Ramos (cell line): Measurements from ENCODE around the gene PRSS3.
"Not testable (repeated sequence)": the region's sequence is repeated elsewhere in the genome, so short reads cannot be mapped to it uniquely, and the experiment has no call there.

ENCODE experiments used
- in situ Hi-C: fragments of 300-500 bp; cut with MboI; formaldehyde crosslinking; loops from one replicate; pipeline ENCODE4 v1.14.3; 2022; ENCODE audit warnings: low sequenced_read_pairs; ENCODE audit not compliant: unreplicated experiment

The PRSS3 gene

GRCh38 chr9:33816327-33817252 is 21.2 kb downstream of the PRSS3 start, which contains the start of gene UBE2R2:
Gene UBE2R2 (plus strand): TSS chr9:33817160. CDS start chr9:33817758, 598 bp downstream.
- in situ Hi-C loops, result no loop called here

DNA sequence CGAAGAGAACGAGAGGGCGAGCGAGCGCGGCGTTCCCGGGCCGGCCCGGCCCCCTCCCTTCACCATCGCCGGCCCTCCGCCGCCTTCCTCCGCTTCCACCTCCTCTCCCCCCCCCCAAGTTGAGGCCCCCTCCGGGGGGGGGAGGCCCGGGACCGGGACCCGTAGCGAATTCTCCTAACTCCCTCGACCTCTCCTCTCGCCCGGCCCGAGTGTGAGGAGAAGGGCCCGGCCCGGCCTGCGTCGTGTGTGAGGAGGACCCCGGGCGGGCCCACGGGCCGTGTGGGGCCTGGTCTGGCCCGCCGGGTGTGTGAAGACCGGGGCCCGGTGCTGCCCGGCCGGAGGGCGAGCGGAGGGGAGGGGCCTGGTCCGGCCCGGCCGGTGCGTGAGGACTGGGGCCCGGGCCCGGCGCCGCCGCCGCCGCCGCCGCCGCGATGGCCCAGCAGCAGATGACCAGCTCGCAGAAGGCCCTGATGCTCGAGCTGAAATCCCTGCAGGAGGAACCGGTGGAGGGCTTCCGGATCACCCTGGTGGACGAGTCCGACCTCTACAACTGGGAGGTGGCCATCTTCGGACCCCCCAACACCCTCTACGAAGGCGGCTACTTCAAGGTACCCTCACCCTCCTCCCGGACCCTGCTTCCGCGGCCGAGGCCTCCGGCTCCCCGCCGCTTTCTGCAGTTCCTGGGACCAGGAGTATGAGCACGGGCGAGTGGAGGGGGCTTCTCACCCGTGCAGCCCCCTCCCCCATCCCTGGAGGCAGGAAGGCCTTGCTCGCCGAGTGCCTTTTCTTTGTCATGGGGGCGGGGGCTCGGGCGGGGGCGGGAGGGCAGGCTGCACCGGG is 22.2 kb downstream of the PRSS3 start:
- in situ Hi-C loops, result no loop called here

- in situ Hi-C loops, result no loop called here
Observed at GRCh38 chr9:33818167-33818846, 22.9 kb downstream of the PRSS3 start.

DNA sequence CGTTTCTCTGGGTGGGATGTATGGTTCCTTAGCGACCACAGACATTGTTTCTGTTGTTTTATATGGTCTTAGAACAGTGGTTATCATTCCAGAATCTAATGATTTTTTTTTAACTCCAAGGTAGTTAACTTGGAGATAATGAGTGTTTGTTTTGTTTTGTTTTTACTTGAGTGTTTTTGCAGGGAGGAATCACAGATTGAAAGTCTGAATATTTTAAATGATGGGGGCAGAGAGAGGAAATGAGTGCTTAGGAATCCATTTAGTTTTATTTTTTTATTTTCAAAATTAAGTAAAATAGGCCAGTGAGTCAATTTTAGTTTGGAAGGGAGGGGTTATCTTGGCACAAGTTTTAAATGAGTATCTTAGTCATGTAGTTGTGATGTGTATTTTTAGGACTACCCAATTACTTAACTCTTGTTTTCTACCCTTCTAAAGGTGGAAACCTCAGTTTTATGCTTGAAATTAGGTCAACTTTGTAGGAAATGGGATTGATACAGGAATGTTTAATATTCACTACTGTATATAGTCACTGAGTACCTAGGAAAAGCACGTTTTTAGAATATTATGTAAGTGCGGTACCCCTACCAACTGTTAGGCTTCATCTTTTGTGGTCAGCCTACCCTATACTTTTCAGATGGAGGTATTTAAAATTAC is 23.6 kb downstream of the PRSS3 start:
- in situ Hi-C loops, result no loop called here

GRCh38 chr9:33820231-33820745 is 24.9 kb downstream of the PRSS3 start:
- in situ Hi-C loops, result no loop called here

GRCh38 chr9:33823801-33824200 is 28.4 kb downstream of the PRSS3 start:
- in situ Hi-C loops, result no loop called here

DNA sequence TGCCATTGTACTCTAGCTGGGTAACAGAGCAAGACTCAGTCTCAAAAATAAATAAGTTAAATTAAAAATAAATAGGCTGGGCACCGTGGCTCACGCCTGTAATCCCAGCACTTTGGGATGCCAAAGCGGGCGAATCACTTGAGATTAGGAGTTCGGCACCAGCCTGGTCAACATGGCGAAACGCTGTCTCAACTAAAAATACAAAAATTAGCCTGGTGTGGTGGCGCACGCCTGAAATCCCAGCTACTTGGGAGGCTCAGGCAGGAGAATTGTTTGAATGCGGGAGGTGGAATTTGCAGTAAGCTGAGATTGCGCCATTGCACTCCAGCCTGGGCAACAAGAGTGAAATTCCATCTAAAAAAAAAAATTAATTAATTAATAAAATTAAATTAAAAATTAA is 31.9 kb downstream of the PRSS3 start:
- in situ Hi-C loops, result not testable (repeated sequence)

DNA sequence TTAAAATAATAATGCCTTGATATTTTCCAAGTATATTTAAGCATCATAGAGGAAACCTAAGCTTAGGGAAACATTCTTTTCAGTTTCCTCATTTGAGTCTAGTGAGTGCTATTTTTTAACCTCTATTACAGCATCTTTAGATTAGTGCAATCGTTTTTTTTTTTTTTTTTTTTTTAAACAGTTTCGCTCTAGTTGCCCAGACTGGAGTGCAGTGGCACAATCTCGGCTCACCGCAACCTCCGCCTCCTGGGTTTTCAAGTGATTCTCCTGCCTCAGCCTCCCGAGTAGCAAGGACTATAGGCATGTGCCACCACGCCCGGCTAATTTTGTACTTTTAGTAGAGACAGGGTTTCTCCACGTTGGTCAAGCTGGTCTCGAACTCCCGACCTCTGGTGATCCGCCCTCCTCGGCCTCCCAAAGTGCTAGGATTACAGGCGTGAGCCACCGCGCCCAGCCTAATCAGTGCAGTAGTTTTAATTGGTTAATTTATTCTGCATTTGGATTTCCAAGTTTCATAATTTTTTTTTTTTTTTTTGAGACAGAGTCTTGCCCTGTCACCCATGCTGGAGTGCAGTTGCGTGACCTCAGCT is 34.4 kb downstream of the PRSS3 start:
- in situ Hi-C loops, result not testable (repeated sequence)

DNA sequence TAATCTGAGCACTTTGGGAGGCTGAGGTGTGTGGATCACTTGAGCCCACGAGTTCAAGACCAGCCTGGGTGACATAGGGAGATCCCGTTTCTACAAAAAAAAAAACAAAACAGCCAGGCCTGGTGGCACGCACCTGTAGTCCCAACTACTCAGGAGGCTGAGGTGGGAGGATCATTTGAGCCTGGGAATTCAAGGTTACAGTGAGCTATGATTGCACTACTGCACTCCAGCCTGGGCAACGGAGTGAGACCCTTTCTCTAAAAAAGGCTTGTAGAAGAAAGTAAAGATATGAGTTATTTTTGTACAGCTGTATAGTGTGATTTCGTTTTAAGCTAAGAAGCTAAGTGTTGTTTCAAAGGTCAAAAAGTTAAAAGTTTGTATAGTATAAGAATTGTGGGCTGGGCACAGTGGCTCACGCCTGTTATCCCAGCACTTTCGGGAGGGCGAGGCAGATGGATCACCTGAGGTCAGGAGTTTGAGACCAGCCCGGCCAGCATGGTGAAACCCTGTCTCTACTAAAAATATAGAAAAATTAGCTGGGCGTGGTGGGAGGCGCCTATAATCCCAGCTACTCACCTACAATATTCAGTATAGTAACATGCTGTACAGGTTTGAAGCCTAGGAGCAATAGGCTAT is 40.4 kb downstream of the PRSS3 start:
- in situ Hi-C loops, result no loop called here

- in situ Hi-C loops, result not testable (repeated sequence)
Observed at GRCh38 chr9:33836261-33836660, 40.9 kb downstream of the PRSS3 start.

DNA sequence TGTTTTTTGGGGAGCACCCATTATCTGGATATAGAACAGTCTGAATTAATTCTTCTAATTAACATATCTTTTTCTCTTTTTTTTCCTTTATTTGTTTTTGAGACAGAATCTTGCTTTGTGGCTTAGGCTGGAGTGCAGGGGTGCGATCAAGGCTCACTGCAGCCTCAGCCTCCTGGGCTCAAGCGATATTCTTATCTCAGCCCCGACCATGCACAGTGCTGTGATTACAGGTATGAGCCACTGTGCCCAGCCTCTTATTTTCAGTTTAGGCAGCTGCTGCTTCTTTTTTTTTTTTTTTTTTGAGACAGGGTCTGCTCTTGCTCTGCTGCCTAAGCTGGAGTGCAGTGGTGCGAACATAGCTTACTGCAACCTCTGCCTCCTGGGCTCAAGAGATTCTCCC is 41.8 kb downstream of the PRSS3 start:
- in situ Hi-C loops, result no loop called here

- in situ Hi-C loops, result no loop called here
Observed at GRCh38 chr9:33840381-33840780, 45.0 kb downstream of the PRSS3 start.

DNA sequence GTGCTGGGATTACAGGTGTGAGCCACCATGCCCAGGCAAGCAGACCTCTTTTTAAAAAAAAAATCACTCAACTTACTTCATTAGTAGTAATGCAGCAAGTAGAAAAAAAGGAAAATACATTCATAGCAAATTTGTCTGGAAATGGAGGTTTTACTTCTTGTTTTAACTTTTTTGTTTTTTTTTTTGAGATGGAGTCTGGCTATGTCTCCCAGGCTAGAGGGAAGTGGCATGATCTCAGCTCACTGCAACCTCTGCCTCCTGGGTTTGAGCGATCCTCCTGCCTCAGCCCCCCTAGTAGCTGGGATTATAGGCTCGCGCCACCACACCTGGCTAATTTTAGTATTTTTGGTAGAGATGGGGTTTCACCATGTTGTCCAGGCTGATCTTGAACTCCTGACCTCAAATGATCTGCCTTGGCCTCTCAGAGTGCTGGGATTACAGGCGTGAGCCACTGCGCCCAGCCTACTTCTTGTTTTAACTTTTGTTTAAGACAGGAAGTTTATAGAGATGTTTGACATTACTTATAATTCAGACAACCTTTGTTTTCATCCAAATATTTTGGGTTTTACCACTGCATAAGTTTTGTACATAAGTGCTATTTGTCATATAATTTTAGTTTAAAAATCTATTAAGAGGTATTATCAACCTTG is 48.1 kb downstream of the PRSS3 start:
- in situ Hi-C loops, result no loop called here

GRCh38 chr9:33846231-33846630 is 50.9 kb downstream of the PRSS3 start:
- in situ Hi-C loops, result no loop called here

- in situ Hi-C loops, result not testable (repeated sequence)
Observed at GRCh38 chr9:33847894-33848205, 52.5 kb downstream of the PRSS3 start.
